ENCODE data around the gene D2HGDH.
"Not testable (repeated sequence)": the region's sequence is repeated elsewhere in the genome, so short reads cannot be mapped to it uniquely, and the experiment has no call there.

The D2HGDH gene

DNA sequence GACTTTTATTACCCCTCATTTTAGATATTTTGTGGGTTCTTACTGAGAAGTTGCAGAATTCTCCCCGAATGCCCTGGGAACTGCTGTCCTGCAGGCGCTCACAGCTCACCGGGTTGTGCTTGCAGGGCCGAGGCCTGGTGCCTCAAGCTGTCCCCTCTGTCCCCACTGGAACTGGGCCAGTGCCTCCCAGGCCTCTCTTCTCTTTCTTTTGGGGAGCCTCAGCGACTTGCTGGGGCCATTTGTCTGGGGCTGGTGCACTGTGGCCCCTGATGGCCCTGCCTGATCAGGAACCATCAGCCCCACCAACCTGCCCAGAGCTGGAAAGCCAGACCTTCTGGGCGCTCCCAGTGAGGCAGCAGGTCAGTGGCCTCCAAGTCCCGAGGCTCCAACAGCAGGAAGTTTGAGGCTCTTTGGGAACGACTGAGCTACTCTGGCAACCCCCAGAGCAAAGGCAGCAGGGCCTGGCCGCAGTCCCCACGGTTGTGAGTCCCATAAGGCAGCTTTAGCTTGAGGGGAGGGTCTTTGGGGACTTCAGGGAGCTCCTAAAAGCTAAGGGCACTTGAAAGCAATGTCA lies 59.9 kb downstream of the D2HGDH start:
- DNase-seq (ENCODE audit: low spot score): no peak

DNA sequence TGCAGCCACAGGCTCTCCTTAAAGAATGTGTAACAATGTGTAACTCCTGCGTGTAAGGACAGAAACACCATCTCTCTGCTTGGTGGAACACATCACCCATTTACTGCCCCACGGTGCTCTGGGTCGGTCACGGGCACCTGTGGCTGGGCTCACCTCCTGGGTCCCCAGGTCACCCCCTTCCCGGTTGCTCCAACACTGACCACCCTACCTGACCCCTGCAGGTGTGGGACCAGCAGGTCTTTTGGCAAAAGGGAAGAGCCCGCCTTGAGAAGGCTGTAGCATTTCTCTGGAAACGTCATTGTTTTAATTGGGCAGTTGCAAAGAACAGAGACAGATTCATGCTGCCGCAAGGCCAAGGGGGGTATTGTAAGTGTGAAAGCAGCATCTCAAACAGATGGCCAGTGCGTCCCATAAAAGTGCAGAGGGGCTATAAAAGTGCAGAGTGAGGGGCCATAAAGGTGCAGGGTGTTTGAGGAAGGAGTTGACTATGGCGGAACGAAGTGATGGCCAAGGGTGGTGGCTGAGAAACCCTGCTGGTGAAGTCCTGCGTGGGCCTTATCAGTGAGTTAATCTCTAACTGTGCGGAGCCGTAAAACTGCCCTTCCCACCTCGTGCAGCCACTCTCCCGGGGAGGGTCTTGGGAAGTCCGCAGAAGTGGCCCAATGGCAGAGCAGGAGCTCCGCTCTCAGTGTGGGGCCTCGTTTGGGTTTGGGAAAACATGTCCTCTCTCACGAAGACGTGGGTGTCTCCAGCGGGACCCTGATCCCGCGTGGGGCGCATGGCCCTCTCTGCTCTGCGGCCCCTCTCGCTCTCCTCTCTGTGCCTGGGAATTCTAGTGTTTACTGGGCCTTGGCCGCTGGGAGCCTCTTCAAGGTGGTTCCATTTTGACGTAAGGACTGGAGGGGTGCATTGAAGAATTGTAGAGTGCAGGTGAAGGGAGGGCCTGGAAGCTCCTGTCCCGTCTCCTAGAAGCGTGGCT lies 60.9 kb downstream of the D2HGDH start:
- DNase-seq (ENCODE audit: low spot score): no peak

DNA sequence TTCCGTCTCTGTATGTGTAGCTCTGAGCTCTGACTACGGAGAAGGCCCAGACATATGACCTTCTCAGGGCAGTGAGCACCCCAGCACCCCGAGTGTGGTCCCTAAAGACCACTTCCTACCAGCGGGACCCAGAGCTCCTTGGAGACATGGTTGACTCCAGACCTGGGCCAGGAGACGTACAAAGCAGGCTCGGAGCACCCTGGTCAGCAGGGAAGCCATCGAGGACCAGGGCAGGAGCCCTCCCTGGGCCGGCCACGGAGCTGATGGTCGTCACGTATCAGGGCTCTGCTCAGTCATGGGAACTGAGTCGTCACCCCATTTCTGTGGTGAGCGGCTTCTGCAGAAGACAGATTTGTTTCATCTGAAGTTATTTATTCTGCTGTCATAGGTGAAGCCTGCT lies 61.8 kb downstream of the D2HGDH start:
- DNase-seq (ENCODE audit: low spot score): no peak

DNA sequence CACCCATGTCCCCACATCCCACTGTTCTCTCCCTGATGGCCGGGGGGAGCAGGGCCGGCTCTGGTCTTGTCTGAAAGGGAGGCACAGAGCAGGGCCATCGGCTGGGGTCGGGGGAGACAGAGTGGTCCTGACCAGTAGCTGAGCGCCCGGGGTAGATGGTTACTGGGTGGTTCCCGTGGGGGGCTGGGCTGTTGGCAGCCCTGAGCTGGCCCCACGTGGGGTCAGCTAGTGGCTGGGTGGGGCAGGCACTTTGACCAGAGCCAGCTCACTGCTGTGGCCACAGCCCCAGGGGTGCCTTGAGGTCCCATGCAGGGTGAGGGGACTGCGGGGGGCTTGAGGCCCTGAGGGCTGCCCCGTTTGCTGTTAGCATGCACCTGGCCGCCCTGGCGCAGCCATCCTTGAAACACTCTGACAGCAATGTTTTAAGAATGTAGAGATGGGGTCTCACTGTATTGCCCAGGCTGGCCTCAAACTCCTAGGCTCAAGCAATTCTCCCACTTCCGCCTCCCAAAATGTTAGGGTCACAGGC lies 62.2 kb downstream of the D2HGDH start:
- DNase-seq (ENCODE audit: low spot score): no peak

DNA sequence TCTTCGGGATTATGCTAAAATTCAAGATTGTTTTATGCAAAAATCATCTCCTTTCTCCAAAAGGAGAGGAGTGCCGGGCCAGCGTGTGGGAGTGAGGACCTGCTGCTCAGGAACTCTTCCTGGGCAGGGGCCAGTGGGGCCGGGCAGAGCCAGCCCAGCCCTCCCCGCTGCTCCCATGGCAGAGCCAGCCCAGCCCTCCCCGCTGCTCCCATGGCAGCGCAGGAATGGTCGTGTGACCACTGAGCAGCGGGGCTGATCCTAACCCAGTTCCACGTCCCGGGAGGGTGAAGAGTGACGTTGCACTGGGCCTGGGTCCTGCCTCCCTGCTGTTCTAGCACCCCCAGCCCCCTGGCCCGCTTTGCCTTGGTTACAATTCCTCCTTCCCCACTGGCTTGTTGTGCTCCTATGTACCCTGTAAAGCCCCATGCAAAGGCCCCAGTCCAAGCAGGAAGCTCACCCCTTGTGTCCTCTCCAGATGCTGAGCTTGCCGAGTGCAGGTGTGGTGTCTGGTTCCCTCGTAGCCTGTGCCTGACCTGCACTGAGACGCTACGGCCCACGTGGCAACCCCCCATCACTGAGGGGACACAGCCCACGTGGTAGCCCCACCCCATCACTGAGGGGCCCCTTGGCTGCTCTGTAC lies 63.1 kb downstream of the D2HGDH start:
- DNase-seq (ENCODE audit: low spot score): no peak

DNA sequence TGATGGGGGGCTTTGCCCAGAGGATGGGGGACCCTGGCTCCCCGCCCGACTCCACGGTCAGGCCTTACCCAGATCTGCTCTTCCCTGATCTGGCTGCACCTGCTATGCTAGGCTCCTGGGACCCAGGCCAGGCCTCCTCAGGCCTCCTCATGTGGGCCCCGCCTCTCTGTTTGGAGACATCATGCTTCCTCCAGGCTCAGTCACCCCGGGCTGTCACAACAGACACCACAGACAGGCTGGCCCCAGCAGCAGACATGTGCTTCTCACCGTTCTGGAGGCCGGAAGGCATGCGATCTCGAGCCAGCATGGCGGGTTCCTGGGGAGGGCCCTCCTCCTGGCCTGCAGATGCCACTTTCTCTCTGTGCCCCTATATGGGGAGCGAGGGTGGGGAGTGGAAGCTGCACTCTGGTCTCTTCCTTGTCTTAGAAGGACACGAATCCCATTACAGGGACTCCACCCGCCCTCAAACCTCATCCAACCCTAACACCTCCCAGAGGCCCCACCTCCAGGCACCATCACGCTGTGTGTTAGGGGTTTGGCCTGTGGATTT lies 63.7 kb downstream of the D2HGDH start:
- DNase-seq (ENCODE audit: low spot score): no peak

DNA sequence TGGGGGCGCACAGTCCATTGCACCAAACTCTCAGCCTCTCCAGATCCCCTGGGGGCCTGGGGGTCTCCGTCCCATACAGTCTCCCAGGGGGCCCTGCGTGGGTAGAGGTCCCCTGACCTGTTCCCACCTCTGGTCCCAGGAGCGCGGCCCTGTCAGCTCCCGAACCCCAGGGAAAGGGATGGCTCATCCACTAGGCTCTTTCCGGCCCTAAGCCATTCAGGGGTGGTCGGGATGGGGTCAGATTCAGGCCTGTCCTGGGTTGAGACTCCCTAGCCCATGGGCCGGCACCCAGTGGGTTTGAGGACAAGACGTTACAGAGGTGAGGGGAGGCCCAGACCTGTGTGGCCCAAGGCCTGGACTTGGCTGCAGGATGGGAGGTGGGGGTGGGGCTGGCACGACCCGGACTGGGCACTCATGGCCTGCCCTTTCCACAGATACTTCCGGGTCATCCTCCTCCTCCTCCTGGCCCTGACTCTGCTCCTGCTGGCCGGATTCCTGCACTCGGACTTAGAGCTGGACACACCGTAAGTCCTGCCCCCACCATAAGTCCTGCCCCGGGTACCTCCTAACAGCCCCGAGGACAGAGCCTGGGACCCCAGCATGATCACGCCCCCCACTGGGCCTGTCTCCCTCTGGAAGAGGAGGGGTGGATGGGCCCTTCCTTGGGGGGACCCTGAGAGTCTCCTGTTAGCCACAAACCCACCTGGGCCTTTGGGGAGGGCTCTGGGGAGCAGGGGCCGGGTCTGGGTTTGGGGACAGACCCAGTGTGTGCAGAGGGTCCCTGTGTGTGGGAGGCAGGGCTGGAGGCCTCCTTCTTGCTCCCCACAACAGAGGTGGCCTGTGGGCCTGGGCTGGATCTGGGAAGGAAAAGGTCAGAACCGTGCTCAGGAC lies 64.4 kb downstream of the D2HGDH start:
- DNase-seq (ENCODE audit: low spot score): no peak

DNA sequence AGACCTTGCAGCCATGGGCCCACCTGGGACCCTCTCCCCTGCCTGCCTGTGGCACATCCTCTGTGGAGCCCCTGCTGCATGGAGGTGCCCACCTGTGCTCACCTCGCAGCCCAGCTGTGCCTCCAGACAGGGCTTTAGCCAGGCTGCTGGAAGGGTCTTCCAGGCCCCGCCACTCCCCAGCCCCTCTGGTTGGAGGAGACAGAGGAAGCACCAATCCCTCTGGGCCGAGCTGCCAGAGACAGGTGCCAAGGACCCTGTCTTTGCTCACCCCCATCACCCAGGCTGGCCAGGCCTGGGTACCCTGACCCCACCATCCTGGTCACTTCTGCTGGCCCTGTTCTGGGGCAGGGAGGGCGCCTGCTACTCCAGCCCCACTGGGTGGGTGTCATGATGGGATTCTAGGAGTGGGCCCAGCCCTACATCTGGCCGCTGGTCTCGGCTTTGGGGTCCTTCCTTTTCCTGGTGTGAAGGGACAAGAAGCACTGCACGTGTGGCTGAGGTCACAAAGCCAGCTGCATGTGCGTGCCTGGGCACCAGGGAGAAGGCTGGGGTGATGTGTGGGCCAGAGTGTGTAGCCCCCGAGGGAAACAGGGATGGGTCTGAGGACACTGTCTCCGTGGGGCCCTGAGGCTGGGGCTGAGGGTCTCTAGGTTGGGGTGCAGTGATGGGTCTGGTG lies 65.2 kb downstream of the D2HGDH start:
- peak; percentile 2 for DNase-seq (ENCODE audit: low spot score)

DNA sequence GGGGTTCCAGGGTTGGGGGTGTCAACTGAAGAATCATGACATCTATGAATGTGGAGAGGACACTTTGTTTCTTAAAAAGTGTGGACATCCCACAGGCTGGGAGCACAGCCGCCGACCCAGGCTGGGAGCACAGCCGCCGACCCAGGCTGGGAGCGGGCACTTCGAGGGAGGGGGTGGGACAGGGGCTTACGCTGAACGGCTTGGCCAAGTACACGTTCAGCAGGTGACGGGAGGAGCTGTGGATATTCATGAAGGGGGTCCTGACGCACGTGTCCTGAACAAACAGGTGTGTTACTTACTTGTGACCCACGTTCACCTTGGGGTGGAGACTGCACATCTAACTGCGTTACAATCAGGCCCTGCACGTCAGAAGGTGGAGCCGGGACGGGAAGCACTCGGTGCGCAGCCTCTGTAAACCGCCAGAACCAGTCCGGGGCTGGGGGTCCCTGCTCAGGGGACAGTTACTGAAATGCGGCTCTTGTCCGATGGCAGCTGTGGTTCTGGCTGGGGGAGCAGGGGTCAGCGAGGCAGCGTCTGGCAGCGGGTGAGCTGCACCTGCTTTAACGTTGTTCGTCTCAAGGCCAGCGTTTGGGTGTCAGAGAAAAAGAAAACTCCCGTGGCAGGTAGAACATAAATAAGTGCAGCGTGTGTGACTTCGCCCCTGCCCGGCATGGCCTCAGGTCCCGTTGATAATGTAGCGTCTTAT lies 65.9 kb downstream of the D2HGDH start:
- DNase-seq (ENCODE audit: low spot score): not testable (repeated sequence)

DNA sequence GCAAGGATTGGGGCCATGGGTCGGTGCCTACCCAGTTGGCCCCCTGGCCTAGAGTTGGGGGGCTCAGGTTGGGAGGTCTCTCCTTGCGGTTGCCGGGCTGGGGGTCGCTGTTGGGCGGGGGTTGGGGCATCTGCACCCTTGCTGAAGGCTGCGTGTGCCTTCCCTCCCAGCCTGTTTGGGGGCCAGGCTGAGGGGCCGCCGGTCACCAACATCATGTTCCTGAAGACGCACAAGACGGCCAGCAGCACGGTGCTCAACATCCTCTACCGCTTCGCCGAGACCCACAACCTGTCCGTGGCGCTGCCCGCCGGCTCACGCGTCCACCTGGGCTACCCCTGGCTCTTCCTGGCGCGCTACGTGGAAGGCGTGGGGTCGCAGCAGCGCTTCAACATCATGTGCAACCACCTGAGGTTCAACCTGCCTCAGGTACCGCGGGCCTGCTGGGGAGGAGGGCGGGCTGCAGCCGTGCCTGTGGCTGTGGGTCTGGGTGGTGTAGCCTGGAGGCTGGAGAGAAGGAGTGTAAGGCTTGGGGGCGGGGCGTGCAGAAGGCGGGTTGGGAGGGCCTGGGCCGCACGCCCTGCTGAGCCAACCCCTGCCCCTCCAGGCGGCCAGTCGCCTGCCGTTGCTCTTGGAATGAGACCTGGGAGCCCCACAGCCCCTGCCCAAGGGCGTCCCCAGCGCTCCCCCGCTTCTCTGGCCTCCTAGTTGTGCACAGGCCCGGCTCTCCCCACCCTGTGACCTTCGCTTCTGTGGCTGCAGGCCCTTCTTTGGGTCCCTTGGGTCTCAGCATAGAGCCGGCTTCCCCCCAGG lies 67.4 kb downstream of the D2HGDH start:
- DNase-seq (ENCODE audit: low spot score): peak; percentile 2

DNA sequence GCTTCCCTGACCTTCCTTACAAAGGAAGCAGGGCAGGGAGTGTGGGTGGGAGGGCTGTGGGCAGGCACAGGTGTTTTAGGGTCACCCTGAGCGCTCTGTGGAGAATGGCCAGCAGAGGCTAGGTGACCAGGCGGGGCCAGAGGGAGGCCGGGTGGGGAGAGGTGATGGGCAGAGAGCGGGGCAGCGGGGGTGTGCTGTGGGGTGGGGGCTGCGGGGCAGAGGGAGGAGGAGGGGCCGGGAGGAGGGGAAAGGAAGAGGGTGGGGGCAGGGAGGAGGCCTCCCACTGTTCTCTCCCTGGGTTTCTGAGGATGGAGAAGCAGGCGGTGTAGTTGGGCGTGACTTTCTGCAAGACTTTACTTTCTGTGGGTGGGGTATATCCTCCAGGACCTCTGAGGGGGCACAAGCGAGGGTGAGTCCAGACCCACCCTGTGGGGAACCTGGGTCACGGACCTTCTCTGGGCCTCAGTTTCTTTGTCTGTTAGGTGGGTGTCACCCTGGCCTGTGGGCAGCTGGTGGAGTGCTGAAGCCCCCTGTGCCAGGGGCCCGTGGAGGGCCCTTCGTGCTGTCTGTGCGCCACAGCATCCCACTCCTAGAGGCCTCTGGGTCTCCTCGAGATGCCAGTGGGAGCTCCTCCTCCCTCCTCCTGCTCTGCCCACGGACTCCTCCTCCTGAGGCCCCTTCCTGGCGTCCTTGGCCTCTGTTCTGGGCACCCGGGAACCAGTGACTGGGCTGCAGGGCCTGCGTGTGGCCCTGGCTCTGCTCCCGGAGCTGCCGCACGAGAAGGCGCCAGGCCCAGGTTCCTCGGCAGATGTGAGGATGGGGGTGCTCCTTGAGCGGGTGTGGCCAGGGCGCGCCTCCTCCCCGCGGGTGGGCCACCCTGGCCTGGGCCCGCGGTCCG lies 68.2 kb downstream of the D2HGDH start:
- DNase-seq (ENCODE audit: low spot score): no peak

DNA sequence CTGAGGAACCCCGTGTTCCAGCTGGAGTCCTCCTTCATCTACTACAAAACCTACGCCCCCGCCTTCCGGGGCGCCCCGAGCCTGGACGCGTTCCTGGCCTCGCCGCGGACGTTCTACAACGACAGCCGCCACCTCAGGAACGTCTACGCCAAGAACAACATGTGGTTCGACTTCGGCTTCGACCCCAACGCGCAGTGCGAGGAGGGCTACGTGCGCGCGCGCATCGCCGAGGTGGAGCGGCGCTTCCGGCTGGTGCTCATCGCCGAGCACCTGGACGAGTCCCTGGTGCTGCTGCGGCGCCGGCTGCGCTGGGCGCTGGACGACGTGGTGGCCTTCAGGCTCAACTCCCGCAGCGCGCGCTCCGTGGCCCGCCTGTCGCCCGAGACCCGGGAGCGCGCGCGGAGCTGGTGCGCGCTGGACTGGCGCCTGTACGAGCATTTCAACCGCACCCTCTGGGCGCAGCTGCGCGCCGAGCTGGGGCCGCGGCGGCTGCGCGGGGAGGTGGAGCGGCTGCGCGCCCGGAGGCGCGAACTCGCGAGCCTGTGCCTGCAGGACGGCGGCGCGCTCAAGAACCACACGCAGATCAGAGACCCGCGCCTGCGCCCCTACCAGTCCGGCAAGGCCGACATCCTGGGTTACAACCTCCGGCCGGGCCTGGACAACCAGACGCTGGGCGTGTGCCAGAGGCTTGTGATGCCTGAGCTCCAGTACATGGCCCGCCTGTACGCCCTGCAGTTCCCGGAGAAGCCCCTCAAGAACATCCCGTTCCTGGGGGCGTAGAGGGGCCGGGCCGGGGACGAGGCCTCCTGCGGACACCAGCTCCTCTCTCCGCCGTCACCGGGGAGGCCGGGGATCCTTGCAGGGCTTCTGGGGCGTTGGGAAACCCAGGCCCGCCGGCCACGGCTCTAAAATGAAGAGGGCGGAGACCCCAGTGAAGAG lies 69.2 kb downstream of the D2HGDH start:
- peak; percentile 55 for DNase-seq (ENCODE audit: low spot score)

DNA sequence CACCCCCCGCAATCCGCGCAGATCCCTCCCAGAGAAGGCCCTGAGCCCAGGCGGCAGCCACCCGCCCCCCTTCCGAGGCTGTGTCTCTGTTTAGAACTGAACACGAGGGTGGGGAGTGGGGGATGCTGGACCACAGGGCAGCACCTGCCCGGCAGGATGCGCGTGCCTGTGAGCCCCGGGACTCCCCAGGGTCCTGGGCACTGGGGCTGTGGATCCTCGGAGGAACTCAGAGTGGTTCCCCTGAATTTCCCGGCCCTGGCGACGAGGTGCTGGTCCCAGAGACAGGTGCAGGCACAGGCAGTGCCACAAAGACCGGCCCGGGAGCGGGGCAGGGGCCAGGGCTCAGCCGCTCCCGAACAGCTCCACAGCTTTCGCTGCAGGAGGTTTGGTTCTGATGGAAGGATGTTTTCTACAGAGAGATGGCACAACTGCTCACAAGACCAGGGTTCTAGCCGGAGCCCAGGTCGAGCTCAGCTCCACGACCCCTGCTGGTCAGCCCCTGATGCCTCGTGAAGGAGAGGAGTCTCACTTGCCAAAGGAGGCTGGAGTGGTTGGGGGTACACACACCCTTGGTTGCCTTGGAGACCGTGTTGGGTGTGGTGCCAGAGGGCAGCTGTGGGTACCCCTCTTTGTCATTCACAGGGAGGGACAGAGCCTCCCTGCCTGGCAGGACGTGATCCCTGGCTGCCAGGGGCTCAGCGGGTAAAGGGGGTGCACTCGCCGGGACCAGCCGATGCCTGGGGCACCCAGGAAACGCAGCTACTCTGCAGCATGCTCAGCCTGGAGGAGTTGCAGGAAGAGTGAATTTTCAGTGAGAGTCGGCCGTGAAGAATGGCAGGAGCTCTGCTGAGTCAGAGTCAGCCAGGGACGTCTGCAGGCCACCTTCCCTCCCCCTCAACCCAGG lies 70.1 kb downstream of the D2HGDH start:
- no peak for DNase-seq (ENCODE audit: low spot score)

DNA sequence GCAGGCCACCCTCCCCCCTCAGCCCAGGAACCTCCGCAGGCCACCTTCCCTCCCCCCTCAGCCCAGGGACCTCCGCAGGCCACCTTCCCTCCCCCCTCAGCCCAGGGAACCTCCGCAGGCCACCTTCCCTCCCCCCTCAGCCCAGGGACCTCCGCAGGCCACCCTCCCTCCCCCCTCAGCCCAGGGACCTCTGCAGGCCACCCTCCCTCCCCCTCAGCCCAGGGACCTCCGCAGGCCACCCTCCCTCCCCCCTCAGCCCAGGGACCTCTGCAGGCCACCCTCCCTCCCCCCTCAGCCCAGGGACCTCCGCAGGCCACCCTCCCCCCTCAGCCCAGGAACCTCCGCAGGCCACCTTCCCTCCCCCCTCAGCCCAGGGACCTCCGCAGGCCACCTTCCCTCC lies 71.8 kb downstream of the D2HGDH start:
- not testable (repeated sequence) for DNase-seq (ENCODE audit: low spot score)

DNA sequence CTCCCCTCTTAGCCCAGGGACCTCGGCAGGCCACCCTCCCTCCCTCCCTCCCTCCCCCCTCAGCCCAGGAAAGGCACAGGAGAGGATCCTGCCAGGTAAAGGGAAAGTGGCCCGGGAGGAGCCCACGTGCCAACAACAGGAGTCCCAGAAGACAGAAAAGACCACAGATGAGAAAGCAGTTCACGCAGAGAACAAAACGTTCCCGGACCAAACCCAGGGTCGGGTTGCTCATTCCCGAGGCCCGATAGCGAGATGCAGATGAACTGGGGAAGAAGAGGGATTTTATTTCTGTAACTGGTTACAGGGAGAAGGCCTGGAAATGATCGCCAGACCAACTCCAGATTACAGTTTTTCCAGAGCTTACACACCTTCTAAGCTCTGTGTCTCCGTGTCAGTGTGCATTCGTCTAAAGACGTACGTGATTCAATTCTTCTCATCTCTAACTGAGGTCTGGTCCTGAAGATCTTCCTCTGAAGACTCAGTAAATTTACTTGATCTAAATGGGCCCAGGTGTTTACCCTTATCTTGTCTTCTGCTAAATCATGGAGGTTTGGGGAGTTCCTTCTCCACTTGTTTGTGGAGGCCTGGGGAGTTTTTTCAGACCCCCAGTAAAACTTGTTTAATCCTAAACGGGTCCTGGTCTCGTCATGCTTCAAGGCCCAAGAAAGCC lies 73.8 kb downstream of the D2HGDH start:
- no peak for DNase-seq (ENCODE audit: low spot score)
